Lung (tissue), 12 donors: ENCODE data around the gene SMAD6. TPM values are rescaled to one million over a fixed set of nuclear protein-coding genes. Genes with fewer than 3 reads are reported as not detected.

Experiments used
- ATAC-seq: fragments of 200-7000 bp; cut with Tn5 transposase; one replicate; pipeline ENCODE4 v1.9.1; 2020; ENCODE audit warnings: moderate number of reproducible peaks; ENCODE audit not compliant: insufficient read depth, low FRiP score
- DNase-seq, 3 donors: peaks; one replicate each; pipeline ENCODE4 v3.0.0-alpha.2; 2013 to 2017
- H3K27ac ChIP-seq, 2 donors: one replicate each; pipeline ENCODE4 v1.5.1; 2013; ENCODE audit warnings: mild to moderate bottlenecking in 2 of 2, moderate library complexity in 2 of 2, control low read depth in 1 of 2, inconsistent platforms in 1 of 2, low read depth in 1 of 2, low read length in 1 of 2
- H3K27me3 ChIP-seq, 3 donors: one replicate each; pipeline ENCODE4 v1.5.1; 2013; ENCODE audit warnings: low read length in 2 of 3; ENCODE audit not compliant: control insufficient read depth in 3 of 3, insufficient read depth in 3 of 3
- H3K36me3 ChIP-seq, 4 donors: one replicate each; pipeline ENCODE4 v1.5.1; 2013; ENCODE audit warnings: low read length in 4 of 4, mild to moderate bottlenecking in 1 of 4, moderate library complexity in 1 of 4; ENCODE audit not compliant: control insufficient read depth in 4 of 4, insufficient read depth in 4 of 4
- H3K4me1 ChIP-seq, 5 donors: one replicate each; pipeline ENCODE4 v1.5.1; 2013; ENCODE audit warnings: low read length in 5 of 5, mild to moderate bottlenecking in 2 of 5, moderate library complexity in 1 of 5; ENCODE audit not compliant: control insufficient read depth in 5 of 5, insufficient read depth in 5 of 5
- H3K4me3 ChIP-seq: one replicate; pipeline ENCODE4 v1.5.1; 2013; ENCODE audit warnings: mild to moderate bottlenecking, control low read depth, moderate library complexity
- H3K9ac ChIP-seq, 2 donors: one replicate each; pipeline ENCODE4 v1.5.1; 2013; ENCODE audit warnings: low read length in 2 of 2, control low read depth in 1 of 2; ENCODE audit not compliant: insufficient read depth in 1 of 2
- H3K9me3 ChIP-seq, 4 donors: one replicate each; pipeline ENCODE4 v1.5.1; 2013; ENCODE audit warnings: low read length in 3 of 4, mild to moderate bottlenecking in 1 of 4, moderate library complexity in 1 of 4; ENCODE audit not compliant: control insufficient read depth in 4 of 4, insufficient read depth in 3 of 4
- CTCF ChIP-seq: IDR thresholded peaks from 2 replicates; pipeline ENCODE4 v1.5.1; 2012; ENCODE audit warnings: mild to moderate bottlenecking; ENCODE audit errors: control extremely low read depth, extremely low read depth
- WGBS, 2 donors: extraction: QIAGEN DNeasy Blood & Tissue Kit; methylation state at CpG; one replicate each; pipeline ENCODE4 v1.1.7; 2013; 5-methylcytosine and 5-hydroxymethylcytosine counted together
- polyA plus RNA-seq, 2 donors: library from polyadenylated mRNA; stranded (reverse); fragments of 200-250 nt; gene quantifications; one replicate each; pipeline ENCODE4 v1.2.1, GENCODE V29; 2013
- total RNA-seq, 2 donors: library from RNA; depleted of rRNA in 1 of 2; stranded (reverse); fragments of >200 nt in 1 of 2; gene quantifications; one replicate each; pipeline ENCODE4 v1.2.1, GENCODE V29; 2014 to 2021
- donor health status: control.
- donor health status: control.
- donor health status: Bipolar disorder and iron deficiency.
- donor health status: healthy.
- donor health status: DM: yes; HTN: yes; CAD: no.

Gene SMAD6
- total and polyA plus RNA-seq, 4 donors, result 24.2 to 67.9 (median 59.1) TPM

GRCh38 chr15:66719471-66719870, 17.4 kb downstream of the SMAD6 start:
- ATAC-seq (no peak), DNase-seq (no peak)
- TF ChIP-seq CTCF, result no peak
- Histone ChIP-seq H3K36me3 (peaks cover 0 to 57% (median 27%) of the 10 kb centered on the region in 4 donors), H3K27ac (peak overlapping the region in 1 of 2 donors; percentile 20), H3K9ac (no peak overlapping the region), H3K9me3 (no peaks in the 10 kb centered on the region), H3K4me1 (peaks cover 0 to 29% (median 19%) of the 10 kb centered on the region in 5 donors), H3K4me3 (no peak overlapping the region), H3K27me3 (no peaks in the 10 kb centered on the region)
- 70 to 75% methylated on average over 10 of the region's 10 CpGs for WGBS, 2 donors

- Histone ChIP-seq H3K9me3 (no peaks in the 10 kb centered on the region), H3K9ac (no peak overlapping the region), H3K4me1 (peaks cover 0 to 28% (median 14%) of the 10 kb centered on the region in 5 donors), H3K27ac (peak overlapping the region in 1 of 2 donors; percentile 48), H3K36me3 (peaks cover 0 to 57% (median 29%) of the 10 kb centered on the region in 4 donors), H3K27me3 (no peaks in the 10 kb centered on the region), H3K4me3 (no peak overlapping the region)
- TF ChIP-seq CTCF, result no peak
- ATAC-seq, result peak; percentile 63
- no peak for DNase-seq
- WGBS, 2 donors, result 59 to 74% methylated on average over 9 of the region's 9 CpGs
Observed at GRCh38 chr15:66720206-66721010, 18.4 kb downstream of the SMAD6 start.

GRCh38 chr15:66721020-66721419, 19.0 kb downstream of the SMAD6 start:
- Histone ChIP-seq H3K27ac (peak overlapping the region in 1 of 2 donors; percentile 48), H3K4me3 (no peak overlapping the region), H3K36me3 (peaks cover 0 to 63% (median 28%) of the 10 kb centered on the region in 4 donors), H3K9ac (no peak overlapping the region), H3K4me1 (peaks cover 0 to 28% (median 9%) of the 10 kb centered on the region in 5 donors), H3K9me3 (no peaks in the 10 kb centered on the region), H3K27me3 (no peaks in the 10 kb centered on the region)
- DNase-seq, result no peak
- TF ChIP-seq CTCF, result no peak
- WGBS, 2 donors, result 75 to 86% methylated on average over 8 of the region's 8 CpGs
- no peak for ATAC-seq
